KOPT-K1 (cell line): ENCODE measurements around the gene MESD.

Source experiments
- H3K27ac ChIP-seq: fragments of 200-600 bp; sonication (generic); 2 replicates; pipeline ENCODE4 v1.5.1; 2016; ENCODE audit warnings: antibody characterized with exemption, mild to moderate bottlenecking, low read depth, low read length; ENCODE audit not compliant: poor library complexity, severe bottlenecking
- H3K36me3 ChIP-seq: fragments of 200-600 bp; sonication (generic); 2 replicates; pipeline ENCODE4 v1.5.1; 2017; ENCODE audit warnings: antibody characterized with exemption, mild to moderate bottlenecking, low read length, moderate library complexity; ENCODE audit not compliant: insufficient read depth
- H3K9me3 ChIP-seq: fragments of 200-600 bp; sonication (generic); 2 replicates; pipeline ENCODE4 v1.5.1; 2017; ENCODE audit warnings: antibody characterized with exemption, low read length, mild to moderate bottlenecking; ENCODE audit not compliant: insufficient read depth, poor library complexity, severe bottlenecking

Gene MESD

DNA sequence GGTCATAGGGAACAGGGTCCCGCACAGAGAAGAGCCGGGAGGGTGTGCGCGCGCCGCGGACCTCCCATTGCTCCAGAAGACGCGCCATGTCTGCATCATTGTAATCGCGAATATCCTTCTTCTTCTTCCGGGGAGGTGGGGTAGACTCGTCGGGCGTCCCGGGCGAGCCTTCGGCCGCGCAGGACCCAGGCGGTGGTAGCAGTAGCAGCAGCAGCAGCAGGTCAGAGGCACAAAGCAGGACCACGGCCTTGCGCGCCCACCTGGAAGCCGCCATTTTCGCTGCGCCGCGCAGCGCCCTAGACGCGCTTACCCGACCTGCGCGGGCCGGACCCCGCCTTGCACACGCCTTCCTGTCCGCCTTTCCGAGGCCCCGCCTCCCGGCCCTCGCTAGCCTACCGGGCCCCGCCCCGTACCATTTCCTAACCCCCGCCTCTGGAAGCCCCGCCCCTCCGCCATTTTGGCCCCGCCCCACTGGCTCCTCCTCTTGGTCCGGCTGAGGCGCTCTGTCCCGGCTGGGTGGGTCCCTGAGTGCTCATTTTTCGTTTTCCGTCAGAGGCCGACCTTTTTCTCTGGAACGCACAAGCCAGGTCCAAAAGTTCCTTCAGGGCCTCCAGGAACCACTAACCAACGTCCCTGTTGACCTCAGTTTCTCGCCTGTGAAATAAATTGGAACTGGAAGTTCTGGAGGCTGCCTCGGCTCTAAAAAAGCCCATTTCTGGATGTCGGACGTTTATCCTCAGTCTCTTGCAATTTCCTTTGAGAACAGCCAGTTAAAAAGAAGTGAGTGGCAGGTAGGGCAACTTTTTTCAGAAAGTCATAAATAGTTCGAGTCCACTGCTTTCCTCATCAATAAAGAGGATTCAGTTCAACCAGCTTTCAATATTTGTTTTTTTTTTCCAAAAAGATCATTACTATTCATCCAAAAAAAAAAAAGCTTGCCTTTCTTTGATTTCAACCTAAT, at the start of gene MESD:
Gene MESD (minus strand): TSS at position 302 of the 961 bp plus-strand sequence. CDS start 28 bp downstream, at position 274.
- H3K27ac ChIP-seq, result peak within 1 kb of the TSS; percentile 76
- peaks cover 22% of the 10 kb centered on the region for H3K36me3 ChIP-seq
- H3K9me3 ChIP-seq, result no peaks in the 10 kb centered on the region

GRCh38 chr15:81038975-81039607, 49.5 kb upstream of the MESD start:
- no peak overlapping the region for H3K27ac ChIP-seq
- no peaks in the 10 kb centered on the region for H3K36me3 ChIP-seq

DNA sequence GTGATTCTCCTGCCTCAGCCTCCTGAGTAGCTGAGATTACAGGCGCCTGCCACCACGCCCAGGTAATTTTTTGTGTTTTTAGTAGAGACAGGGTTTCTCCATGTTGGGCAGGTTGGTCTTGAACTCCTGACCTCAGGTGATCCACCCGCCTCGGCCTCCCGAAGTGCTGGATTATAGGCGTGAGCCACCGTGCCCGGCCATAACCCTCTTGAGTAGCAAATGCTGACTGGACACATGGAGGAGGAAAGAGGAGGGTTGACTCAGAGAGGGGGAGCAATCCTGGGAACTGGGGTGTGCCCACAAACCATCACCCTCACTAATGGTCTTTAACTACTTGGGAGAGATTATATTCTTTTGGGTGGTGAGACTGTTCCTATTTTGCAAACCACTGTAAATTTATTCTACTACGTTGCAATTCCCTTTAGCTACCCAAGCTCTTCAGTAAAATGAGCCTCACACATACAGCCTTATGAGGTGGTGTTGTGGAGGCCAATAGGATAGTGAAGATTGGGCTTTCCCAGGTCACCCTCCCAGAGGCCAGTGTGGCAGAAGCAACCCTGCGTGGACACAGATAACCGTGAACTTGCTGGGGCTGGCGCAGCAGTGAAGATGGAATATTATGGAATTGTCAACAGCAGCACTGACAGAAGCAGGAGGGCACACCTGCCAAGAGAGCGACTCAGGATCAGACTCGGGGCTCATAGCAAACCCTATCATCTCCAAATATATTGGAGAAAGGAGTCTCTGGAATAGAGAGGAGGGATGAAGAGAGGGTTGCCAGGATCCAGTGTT, 48.5 kb upstream of the MESD start:
- no peaks in the 10 kb centered on the region for H3K9me3 ChIP-seq
- no peaks in the 10 kb centered on the region for H3K36me3 ChIP-seq
- no peak overlapping the region for H3K27ac ChIP-seq

More at GRCh38 chr15:81038975-81039607, 49.5 kb upstream of the MESD start:
- no peaks in the 10 kb centered on the region for H3K9me3 ChIP-seq

DNA sequence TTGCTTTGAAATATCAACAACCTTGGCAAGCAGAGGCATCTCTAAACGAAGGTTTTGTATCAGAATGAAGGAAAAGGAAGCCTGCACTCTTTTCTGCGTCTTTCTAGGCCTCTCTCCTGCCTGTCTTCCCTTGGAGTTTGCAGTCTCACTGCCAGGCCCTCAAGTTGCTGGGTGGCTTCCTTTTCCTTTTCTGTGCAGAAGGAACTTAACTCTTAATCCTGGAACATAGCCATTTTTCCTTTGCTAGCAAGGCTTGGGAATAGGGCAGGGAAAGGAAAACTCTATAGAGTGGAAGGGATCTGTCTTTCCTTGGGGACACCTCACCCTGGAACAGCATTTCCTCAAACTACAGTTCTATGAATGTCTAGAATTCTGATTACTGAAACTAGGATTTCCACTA, 43.9 kb upstream of the MESD start:
- Histone ChIP-seq H3K9me3 (no peaks in the 10 kb centered on the region), H3K36me3 (no peaks in the 10 kb centered on the region), H3K27ac (no peak overlapping the region)

DNA sequence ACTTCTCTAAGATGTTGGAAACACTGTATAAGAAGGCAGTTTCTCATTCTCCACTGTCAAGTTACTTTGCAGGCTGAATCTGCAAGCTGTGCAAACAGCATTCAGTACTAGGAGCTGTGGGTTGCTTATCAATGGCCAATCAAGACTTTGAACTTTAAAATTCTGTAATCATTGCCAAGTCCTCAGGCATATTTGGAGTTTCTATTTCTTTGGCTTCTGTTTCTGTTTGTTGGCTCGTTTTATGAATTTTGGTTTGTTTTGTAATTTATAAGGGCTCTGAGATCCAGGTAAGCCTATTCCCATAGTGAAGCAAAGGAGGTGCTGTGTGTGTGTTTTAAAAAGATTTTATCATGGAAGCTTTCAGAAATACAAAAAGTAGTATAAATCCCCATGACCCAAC, 43.2 kb upstream of the MESD start:
- Histone ChIP-seq H3K27ac (no peak overlapping the region), H3K9me3 (no peaks in the 10 kb centered on the region), H3K36me3 (no peaks in the 10 kb centered on the region)

DNA sequence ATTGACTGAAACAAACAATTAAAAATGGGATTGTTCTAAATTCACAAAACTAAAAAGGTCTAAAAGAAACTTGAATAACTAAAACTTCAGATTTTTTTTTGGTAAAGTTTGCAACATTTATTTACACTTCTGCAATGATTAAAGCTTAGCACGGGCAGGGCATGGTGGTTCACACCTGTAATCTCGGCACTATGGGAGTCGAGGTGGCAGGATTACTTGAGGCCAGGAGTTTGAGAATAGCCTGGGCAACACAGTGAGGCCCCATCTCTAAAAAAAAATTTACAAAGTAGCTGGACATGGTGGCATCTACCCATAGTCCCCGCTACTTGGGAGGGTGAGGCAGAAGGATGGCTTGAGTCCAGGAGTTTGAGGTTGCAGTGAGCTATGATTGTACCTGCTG, 42.7 kb upstream of the MESD start:
- H3K9me3 ChIP-seq, result no peaks in the 10 kb centered on the region
- H3K36me3 ChIP-seq, result no peaks in the 10 kb centered on the region
- H3K27ac ChIP-seq, result no peak overlapping the region

GRCh38 chr15:81031203-81031602, 41.6 kb upstream of the MESD start:
- no peaks in the 10 kb centered on the region for H3K36me3 ChIP-seq
- no peaks in the 10 kb centered on the region for H3K9me3 ChIP-seq
- H3K27ac ChIP-seq, result no peak overlapping the region

GRCh38 chr15:81030301-81030750, 40.7 kb upstream of the MESD start:
- H3K9me3 ChIP-seq, result no peaks in the 10 kb centered on the region
- no peak overlapping the region for H3K27ac ChIP-seq
- no peaks in the 10 kb centered on the region for H3K36me3 ChIP-seq

- Histone ChIP-seq H3K27ac (no peak overlapping the region), H3K36me3 (no peaks in the 10 kb centered on the region), H3K9me3 (no peaks in the 10 kb centered on the region)
These were observed 40.0 kb upstream of the MESD start for GRCh38 chr15:81029414-81030300.

- H3K27ac ChIP-seq, result no peak overlapping the region
- H3K9me3 ChIP-seq, result no peaks in the 10 kb centered on the region
- no peaks in the 10 kb centered on the region for H3K36me3 ChIP-seq
These were observed 37.4 kb upstream of the MESD start for GRCh38 chr15:81026836-81027599.

- no peaks in the 10 kb centered on the region for H3K9me3 ChIP-seq
- no peak overlapping the region for H3K27ac ChIP-seq
- H3K36me3 ChIP-seq, result no peaks in the 10 kb centered on the region
These were observed 36.2 kb upstream of the MESD start for GRCh38 chr15:81025721-81026370.

- Histone ChIP-seq H3K27ac (no peak overlapping the region), H3K36me3 (no peaks in the 10 kb centered on the region), H3K9me3 (no peaks in the 10 kb centered on the region)
These were observed 35.3 kb upstream of the MESD start for GRCh38 chr15:81024936-81025335.

DNA sequence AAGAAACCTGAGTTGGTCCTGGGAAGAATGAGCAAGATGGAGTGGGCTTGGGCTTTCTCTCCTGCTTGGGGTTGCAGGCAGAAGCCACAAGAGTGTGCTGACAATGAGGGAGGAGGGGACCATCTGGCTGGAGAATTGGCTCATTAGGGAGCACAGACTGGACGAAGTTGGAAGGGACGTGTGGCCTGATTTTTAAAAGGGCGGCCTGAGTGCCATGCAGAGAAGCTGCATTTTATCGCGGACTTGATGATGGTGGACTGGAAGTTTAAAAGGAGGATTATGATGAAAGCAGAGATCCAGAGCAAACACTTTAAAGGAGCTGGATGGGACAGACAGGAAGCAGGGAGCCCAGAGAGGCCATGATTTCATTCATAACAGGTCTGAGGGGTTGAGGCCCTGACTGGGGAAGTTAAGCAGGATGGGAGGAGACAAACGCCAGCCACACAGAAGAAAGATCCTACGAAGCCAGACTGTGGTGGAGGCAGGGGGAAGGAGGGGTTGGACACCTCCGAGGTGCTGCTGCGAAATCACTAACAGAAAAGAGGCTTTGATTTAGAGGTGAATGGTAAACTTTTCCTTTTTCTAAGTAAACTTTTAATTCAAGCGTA, 34.8 kb upstream of the MESD start:
- Histone ChIP-seq H3K36me3 (no peaks in the 10 kb centered on the region), H3K9me3 (no peaks in the 10 kb centered on the region), H3K27ac (no peak overlapping the region)
